Activated CD4-positive, alpha-beta T cell treated with anti-CD3 and anti-CD28 coated beads, Interleukin-2, Interleukin-4, amounts not matched to agents 100 ng/mL and 50 ng/mL, durations not matched to agents 16 hours and 8 hours (primary cell): Measurements from ENCODE around the gene HAND1.
A peak's percentile ranks its signal among the peaks of the same experiment; 100 is the strongest.

Experiments used
- DNase-seq: peaks from one replicate; pipeline ENCODE4 v3.0.0-alpha.2; 2020; ENCODE audit warnings: low spot score

HAND1 gene

GRCh38 chr5:154505567-154505966, 27.5 kb upstream of the HAND1 start:
- no peak for DNase-seq

DNA sequence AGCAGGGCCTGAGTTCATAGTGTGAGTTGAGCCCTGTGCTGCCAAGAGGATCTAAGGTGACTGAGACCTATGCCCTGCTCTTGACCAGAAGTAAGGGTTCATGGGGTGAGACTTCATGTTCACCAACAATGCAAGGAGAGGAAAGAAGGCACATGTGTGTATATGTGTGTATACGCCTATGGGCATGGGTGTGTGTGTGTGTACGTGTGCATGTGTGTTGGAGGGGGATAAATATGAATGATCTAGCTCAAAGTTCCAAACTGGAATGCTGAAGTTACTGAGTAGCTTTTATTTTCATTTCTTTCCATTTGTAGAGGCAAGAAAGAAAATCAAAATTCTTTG, 25.6 kb upstream of the HAND1 start:
- DNase-seq = no peak

- no peak for DNase-seq
Observed at GRCh38 chr5:154502180-154502579, 24.2 kb upstream of the HAND1 start.

- no peak for DNase-seq
Observed at GRCh38 chr5:154501566-154501965, 23.5 kb upstream of the HAND1 start.

DNA sequence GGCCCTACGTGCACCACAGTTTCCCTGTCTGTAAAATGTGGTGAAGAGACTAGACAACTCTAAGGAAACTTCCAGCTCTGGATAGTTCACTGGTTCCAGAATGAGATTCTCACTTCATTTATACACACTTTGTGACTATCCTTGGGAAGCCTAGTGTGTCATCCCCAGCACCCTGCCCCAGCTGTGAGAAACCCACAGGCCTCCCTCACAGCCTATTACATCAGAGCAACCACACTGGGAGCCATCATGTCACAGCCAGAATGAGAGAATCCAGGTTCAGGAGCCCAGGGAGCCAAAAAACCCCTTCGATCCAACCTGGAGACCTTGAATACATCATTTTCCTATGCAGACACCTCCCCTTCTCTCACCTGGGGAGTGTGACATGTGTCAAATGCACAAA, 21.0 kb upstream of the HAND1 start:
- DNase-seq = no peak

GRCh38 chr5:154498591-154498990, 20.6 kb upstream of the HAND1 start:
- no peak for DNase-seq

DNA sequence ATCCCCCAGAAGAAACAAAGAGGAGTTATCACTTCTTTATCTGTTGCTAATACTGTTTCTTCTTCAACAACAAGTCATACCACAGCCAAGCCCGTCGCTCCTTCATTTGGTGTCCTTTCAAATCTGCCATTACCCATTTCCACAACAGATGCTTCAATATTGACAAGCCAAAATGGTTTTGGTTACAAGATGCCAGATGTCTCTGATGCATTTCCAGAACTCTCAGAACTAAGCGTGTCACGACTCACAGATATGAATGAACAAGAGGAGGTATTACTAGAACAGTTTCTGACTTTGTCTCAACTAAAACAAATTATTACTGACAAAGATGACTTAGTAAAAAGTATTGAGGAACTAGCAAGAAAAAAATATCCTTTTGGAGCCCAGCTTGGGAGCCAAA, 16.0 kb upstream of the HAND1 start:
- no peak for DNase-seq

- DNase-seq = no peak
Observed at GRCh38 chr5:154493274-154493673, 15.2 kb upstream of the HAND1 start.

DNA sequence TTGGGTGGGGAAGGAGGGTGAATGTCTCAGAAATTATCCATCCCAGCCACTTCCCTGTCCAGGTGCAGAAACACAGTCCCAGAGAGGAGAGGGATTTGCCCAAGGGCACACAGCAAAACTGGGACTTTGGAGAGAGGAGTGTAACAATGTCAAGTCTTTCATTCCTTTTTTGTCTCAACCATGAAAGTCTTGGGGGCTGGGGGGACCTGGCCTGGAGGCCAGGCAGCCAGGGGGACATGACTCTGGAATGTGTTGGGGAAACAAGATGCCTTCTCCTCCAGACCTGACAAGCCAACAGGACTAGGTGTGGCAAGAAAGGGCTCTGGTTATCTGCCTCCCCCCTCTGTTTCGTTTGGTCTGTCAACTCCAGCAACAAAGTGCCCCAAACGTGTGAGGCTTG, 13.9 kb upstream of the HAND1 start:
- DNase-seq = no peak

GRCh38 chr5:154487541-154487940, 9.5 kb upstream of the HAND1 start:
- peak; percentile 79 for DNase-seq

GRCh38 chr5:154486427-154486866, 8.4 kb upstream of the HAND1 start:
- no peak for DNase-seq

DNA sequence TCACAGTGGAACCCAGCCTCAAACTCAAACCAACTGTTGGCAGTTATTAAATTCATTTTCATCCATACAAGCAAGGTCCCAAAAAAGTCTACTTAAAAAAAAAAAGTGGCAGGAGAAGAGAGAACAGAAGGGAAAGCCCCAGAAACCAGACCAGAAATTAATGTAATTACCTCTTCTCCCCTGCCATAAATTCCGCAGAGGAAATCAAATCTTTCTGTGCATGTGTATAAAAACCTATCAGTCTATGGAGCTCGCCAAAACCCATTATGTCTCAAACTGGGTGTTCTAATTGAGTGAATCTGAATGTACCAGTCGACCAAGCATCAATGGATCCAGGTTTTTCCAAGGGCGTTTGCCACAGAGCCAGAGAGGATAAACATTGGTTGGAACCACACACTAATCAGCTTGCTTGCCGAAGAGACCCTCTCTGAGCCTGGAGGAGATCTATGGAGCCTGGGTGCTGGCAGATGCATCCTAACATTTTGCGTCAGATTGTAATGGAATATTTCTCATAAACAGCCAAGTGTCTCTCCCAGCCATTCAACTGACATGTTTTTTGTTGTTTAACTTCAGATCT, 7.9 kb upstream of the HAND1 start:
- DNase-seq = no peak

DNA sequence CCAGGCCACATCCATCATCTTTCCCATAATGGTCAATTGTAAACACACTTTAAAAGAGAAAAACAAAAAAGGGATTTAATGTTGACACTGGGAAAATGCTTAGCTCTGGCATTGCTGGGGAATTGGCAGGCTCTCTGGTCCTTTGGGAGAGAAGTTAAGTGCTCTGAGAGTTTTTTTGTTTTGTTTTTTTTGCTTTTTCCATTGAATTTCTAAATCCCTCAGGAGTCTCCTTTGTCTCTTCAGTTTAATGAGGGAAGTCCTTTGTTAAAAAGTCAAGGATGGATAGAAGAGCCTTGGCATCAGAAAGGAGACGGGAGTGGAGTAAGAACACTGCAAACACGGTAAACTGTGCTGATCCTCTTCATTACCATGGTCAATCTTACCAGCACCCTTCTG, 7.1 kb upstream of the HAND1 start:
- no peak for DNase-seq

DNA sequence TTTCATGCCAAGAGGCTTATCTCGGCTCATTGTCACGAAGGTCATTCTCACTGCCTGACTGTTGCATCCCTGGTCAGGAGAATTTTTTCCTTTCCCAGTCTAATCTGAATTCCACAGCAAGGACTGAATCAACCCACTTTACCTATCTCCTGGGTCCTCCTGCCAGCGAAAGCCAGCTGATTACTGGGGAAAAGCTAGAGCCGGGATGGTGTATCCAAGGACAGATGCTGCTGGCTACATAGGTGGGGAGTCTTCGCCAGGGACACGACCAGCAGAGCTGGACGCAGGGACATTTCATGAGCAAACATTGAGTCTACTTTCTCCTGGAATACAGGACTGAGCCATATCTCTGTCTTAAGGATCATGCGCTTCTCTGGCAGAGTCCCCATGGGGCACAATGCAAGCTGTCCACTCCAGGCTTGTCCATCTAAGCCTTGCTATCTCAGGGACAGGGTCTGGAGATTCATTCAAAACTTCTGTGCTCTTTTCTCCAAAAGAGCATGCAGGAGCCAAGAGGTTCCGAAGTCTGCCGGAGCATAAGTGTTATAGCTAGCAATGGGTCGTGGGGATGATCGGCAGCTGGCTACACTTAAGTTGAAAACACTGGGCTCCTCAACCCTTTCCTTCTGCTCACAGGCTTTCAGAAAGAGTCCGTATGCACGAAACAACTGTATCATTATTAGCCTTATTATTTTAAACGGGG, 6.5 kb upstream of the HAND1 start:
- DNase-seq = no peak

DNA sequence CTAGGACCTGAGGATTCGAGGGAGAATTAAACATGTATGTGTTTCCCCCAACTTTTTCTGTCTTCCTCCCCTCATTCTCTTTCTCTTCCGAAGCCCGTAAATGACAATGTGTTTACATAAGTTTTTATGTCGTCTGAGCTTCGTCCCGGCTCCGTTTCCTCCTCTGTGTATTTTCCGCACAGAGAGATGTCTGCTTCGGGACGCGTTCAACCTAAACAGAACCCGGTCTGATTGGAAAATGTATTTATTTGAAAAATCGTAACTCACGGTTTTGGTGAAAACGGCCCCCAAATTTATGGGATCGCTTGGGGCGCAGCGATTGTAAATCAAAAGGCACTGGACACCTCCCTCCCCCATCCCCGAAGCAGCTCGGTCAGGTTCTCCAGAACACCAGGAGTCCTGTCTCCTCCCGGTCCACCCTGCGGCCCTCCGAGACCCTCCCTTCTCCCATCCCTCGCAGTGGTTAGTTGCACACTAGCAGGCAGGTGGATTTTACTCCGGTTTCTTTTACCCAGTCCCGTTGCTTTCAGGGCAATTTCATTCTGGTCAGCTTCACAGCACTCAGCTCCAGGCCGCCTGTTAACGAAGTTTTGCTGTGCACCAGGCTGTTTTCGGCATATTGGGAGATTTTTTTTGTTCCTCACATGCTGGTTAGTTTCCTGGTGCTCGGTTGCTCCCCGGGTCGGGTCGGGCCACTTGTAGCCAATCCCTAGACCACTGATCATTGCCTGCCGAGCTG, 5.8 kb upstream of the HAND1 start:
- DNase-seq = no peak

- no peak for DNase-seq
Observed at GRCh38 chr5:154482528-154483449, 4.8 kb upstream of the HAND1 start.

- no peak for DNase-seq
Observed at GRCh38 chr5:154481584-154482381, 3.8 kb upstream of the HAND1 start.

GRCh38 chr5:154480847-154481246, 2.8 kb upstream of the HAND1 start:
- no peak for DNase-seq

GRCh38 chr5:154479944-154480750, 2.1 kb upstream of the HAND1 start:
- no peak for DNase-seq

DNA sequence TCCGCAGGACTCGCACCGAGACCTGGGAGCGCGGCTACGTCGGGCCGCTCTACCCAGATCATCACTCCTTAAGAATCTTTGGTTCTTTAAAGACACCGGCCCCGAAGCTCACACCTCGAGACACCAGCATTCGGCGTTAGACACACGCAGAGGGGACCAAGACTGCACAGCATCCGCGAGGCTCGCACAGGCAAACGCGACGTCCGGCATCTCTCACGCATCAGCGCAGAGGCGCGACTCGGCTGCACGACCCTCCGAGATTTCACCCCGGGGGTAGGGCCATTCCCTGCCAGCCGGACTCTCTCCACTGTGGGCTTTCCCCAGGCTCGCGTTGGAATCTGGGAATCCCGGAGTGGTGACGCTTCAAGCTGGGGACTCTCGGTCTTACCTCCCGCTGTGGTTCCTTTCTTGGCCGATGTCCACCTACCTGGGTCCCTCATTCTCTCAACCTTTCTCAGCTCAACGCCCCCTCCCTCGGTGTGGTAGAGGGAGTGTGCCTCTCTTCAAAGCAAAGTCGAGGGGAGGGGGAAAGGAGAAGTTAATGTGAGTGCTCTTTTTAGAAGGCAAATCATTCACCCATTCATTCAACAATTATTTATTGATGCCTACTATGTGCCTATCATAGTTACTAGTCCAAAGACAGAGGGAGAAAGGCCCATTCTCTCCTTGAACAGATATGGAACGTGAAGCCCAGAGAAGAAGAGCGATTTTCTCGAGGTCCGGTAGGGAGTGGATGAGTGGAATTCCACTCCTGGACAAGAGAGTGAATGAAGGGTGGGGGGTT, 1.3 kb upstream of the HAND1 start:
- no peak for DNase-seq
